PC-3 (cell line): ENCODE data around the gene COX10. TPM values are rescaled to one million over a fixed set of nuclear protein-coding genes. Genes with fewer than 3 reads are reported as not detected.

Source experiments
- ATAC-seq: fragments of 200-7000 bp; cut with Tn5 transposase; 2 replicates; pipeline ENCODE4 v1.9.1; 2020; ENCODE audit warnings: mild to moderate bottlenecking, moderate library complexity
- BruUV-seq: library from RNA; stranded (reverse); fragments of 400-500 nt; replicated peaks from 2 replicates; lab custom pipeline; 2021; lab: Mats Ljungman, UMichigan
- CTCF ChIA-PET: fragments of 300-600 bp; sonication (Branson Sonifier 250); formaldehyde crosslinking; loops from one replicate; lab custom pipeline; 2022; ENCODE audit warnings: antibody characterized with exemption; lab: Charles Lee
- POLR2A ChIA-PET: fragments of 300-600 bp; sonication (Branson Sonifier 250); formaldehyde crosslinking; loops from one replicate; lab custom pipeline; 2022; ENCODE audit warnings: antibody characterized with exemption; ENCODE audit not compliant: unreplicated experiment; lab: Charles Lee
- DNase-seq: peaks from one replicate; pipeline ENCODE4 v3.0.0-alpha.2; 2015
- H2AFZ ChIP-seq: fragments of 300-600 bp; sonication (generic); 2 replicates; pipeline ENCODE4 v1.6.0; 2016; ENCODE audit warnings: antibody characterized with exemption, low read length
- H3F3A ChIP-seq: fragments of 300-600 bp; sonication (generic); one replicate; pipeline ENCODE4 v1.6.0; 2017; ENCODE audit warnings: antibody characterized with exemption, low read length, control low read depth, mild to moderate bottlenecking; ENCODE audit not compliant: unreplicated experiment
- H3K27ac ChIP-seq: fragments of 300-600 bp; sonication (generic); 2 replicates; pipeline ENCODE4 v1.5.1; 2016; ENCODE audit warnings: mild to moderate bottlenecking, low read length
- H3K27me3 ChIP-seq: fragments of 300-600 bp; sonication (generic); 2 replicates; pipeline ENCODE4 v1.6.1; 2016; ENCODE audit warnings: low read length, mixed read lengths
- H3K36me3 ChIP-seq: fragments of 300-600 bp; sonication (generic); 2 replicates; pipeline ENCODE4 v1.6.1; 2016; ENCODE audit warnings: low read depth, mixed run types, low read length, mixed read lengths
- H3K4me1 ChIP-seq: fragments of 300-600 bp; sonication (generic); 2 replicates; pipeline ENCODE4 v1.5.1; 2016; ENCODE audit warnings: low read length; ENCODE audit not compliant: insufficient read depth
- H3K4me2 ChIP-seq: fragments of 300-600 bp; sonication (generic); 2 replicates; pipeline ENCODE4 v1.6.0; 2016; ENCODE audit warnings: low read length
- H3K4me3 ChIP-seq: fragments of 300-600 bp; sonication (generic); 2 replicates; pipeline ENCODE4 v1.5.1; 2016; ENCODE audit warnings: mild to moderate bottlenecking, low read length, mixed read lengths
- H3K79me2 ChIP-seq: fragments of 300-600 bp; sonication (generic); 2 replicates; pipeline ENCODE4 v1.6.1; 2017; ENCODE audit warnings: low read length, mixed read lengths
- H3K9ac ChIP-seq: fragments of 300-600 bp; sonication (generic); 2 replicates; pipeline ENCODE4 v1.6.0; 2016; ENCODE audit warnings: mild to moderate bottlenecking, low read length
- H3K9me2 ChIP-seq: fragments of 300-600 bp; sonication (generic); replicated peaks from 2 replicates; pipeline ENCODE4 v1.6.1; 2016; ENCODE audit warnings: mixed run types, low read length, mixed read lengths
- H3K9me3 ChIP-seq: fragments of 300-600 bp; sonication (generic); 2 replicates; pipeline ENCODE4 v1.6.1; 2016; ENCODE audit warnings: low read length, mixed read lengths
- H4K20me1 ChIP-seq: fragments of 300-600 bp; sonication (generic); 2 replicates; pipeline ENCODE4 v1.6.1; 2016; ENCODE audit warnings: low read length, mixed read lengths
- EZH2 ChIP-seq: fragments of 300-600 bp; sonication (generic); IDR thresholded peaks from one replicate; pipeline ENCODE4 v1.6.1; 2017; ENCODE audit warnings: antibody characterized with exemption, mild to moderate bottlenecking, low read length; ENCODE audit not compliant: unreplicated experiment
- EZH2phosphoT487 ChIP-seq: fragments of 300-600 bp; sonication (generic); IDR thresholded peaks from 2 replicates; pipeline ENCODE4 v1.6.1; 2018; ENCODE audit warnings: mild to moderate bottlenecking, antibody characterized with exemption, low read length, borderline replicate concordance
- intact Hi-C: fragments of 100-400 bp; cut with micrococcal nuclease; formaldehyde crosslinking; loops from 2 replicates; pipeline ENCODE4 v1.9.0; 2023
- total RNA-seq: library from RNA; depleted of rRNA; stranded (reverse); fragments of >200 nt; gene quantifications from 2 replicates; pipeline ENCODE4 v1.2.3, GENCODE V29; 2014
- TF ChIP-seq, protein P1 (sequence below): fragments of 300-600 bp; sonication (generic); conservative IDR thresholded peaks from 2 replicates; pipeline ENCODE4 v1.5.1; 2017; ENCODE audit warnings: antibody characterized with exemption, low read depth, mild to moderate bottlenecking, low read length

Gene COX10
- total RNA-seq, 1 experiment from 2014 or later: 34.7 TPM

DNA sequence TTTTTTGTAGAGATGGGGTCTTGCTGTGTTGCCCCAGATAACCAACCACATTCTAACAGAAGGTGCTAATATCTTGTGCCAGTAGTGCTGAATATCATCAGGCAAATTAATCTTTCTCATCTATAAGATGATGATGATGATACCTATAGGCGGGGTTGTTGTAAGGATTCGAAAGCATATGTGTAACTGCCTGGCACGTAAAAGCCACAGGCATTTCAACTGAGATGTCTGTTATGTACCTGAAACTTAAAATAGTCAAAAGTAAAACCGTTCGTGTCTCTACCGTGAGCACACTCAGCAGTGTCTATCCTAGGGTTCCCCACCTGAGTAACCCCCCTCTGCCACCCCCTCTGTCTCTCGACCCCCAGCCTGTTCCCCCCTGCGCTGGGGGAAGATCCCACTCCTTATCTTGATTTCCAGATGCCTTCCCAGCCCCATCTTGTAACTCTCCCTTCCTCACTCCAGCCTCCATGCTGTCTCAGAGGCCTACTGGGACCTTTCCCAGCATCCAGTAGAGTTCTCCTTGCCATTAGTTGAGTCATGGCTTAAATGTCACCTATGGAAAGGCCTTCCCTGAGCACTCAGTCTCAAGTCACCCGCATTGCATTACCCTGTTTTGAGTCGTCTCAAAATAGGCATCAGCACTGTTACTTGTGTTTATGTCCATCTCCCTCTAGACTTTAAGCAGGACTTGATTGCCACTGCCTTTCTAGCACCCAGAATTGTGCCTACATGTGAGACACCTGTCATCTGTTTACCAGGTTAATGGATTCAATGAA lies 133.3 kb downstream of the COX10 start:
- no peak overlapping the region for H3K27ac ChIP-seq
- H3K4me1 ChIP-seq: peaks cover 16% of the 10 kb centered on the region
- ATAC-seq: no peak
- H2AFZ ChIP-seq: no peak overlapping the region
- H3K36me3 ChIP-seq: peaks cover 10% of the 10 kb centered on the region
- no peaks in the 10 kb centered on the region for H3K9me2 ChIP-seq
- no peak overlapping the region for H3K4me3 ChIP-seq
- H3K9ac ChIP-seq: no peak overlapping the region
- CTCF ChIA-PET: no interaction called here
- no peaks in the 10 kb centered on the region for H3K9me3 ChIP-seq
- H4K20me1 ChIP-seq: peaks cover 10% of the 10 kb centered on the region; the same call in 1 of the 2 replicates
- no peaks in the 10 kb centered on the region for H3K79me2 ChIP-seq
- no peak overlapping the region for H3K4me2 ChIP-seq
- no peaks in the 10 kb centered on the region for H3K27me3 ChIP-seq
- intact Hi-C loops: loop anchor here (10.0 kb wide), 1 partner anchor 138 kb away; the partner anchor contains the start of gene COX10
- no peaks in the 10 kb centered on the region for H3F3A ChIP-seq
- BruUV-seq: no TSS peak
- TF ChIP-seq EZH2: no peak
- TF ChIP-seq EZH2phosphoT487: no peak
- TF ChIP-seq, protein P1, sequence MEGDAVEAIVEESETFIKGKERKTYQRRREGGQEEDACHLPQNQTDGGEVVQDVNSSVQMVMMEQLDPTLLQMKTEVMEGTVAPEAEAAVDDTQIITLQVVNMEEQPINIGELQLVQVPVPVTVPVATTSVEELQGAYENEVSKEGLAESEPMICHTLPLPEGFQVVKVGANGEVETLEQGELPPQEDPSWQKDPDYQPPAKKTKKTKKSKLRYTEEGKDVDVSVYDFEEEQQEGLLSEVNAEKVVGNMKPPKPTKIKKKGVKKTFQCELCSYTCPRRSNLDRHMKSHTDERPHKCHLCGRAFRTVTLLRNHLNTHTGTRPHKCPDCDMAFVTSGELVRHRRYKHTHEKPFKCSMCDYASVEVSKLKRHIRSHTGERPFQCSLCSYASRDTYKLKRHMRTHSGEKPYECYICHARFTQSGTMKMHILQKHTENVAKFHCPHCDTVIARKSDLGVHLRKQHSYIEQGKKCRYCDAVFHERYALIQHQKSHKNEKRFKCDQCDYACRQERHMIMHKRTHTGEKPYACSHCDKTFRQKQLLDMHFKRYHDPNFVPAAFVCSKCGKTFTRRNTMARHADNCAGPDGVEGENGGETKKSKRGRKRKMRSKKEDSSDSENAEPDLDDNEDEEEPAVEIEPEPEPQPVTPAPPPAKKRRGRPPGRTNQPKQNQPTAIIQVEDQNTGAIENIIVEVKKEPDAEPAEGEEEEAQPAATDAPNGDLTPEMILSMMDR: no peak
- no peak for DNase-seq
- POLR2A ChIA-PET: no interaction called here

DNA sequence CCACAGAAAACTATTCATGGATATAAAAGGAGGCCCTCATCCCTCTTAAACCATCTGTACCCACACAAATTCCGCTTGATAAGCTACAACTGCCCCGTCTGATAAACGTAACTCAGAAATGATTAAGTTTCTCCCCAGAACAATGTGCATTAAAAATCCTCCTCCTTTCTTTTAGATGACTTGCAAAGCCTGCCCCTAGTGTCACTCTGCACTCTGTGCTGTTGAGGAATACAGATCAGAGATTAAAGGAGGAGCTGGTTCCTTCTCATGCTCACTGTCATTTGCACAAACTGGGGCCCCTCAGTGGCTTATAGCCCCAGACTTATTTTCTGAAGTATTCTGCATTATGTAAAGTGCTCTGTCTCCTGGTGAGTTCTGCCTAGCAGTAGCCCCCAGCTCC lies 134.1 kb downstream of the COX10 start:
- Histone ChIP-seq H3K27me3 (no peaks in the 10 kb centered on the region), H3K9me3 (no peaks in the 10 kb centered on the region), H3K4me3 (no peak overlapping the region), H3F3A (no peaks in the 10 kb centered on the region), H3K4me2 (no peak overlapping the region), H3K36me3 (peaks cover 17% of the 10 kb centered on the region), H3K4me1 (peaks cover 16% of the 10 kb centered on the region), H3K9me2 (no peaks in the 10 kb centered on the region), H3K27ac (no peak overlapping the region), H3K79me2 (no peaks in the 10 kb centered on the region), H4K20me1 (peaks cover 10% of the 10 kb centered on the region; the same call in 1 of the 2 replicates), H2AFZ (no peak overlapping the region), H3K9ac (no peak overlapping the region)
- ATAC-seq (no peak), DNase-seq (peak; percentile 26)
- ChIA-PET CTCF (no interaction called here), POLR2A (no interaction called here)
- BruUV-seq: no TSS peak
- intact Hi-C loops: loop anchor here (10.0 kb wide), 1 partner anchor 139 kb away; the partner anchor contains the start of gene COX10
- no peak for TF ChIP-seq EZH2
- TF ChIP-seq, protein P1: peak; percentile 52

DNA sequence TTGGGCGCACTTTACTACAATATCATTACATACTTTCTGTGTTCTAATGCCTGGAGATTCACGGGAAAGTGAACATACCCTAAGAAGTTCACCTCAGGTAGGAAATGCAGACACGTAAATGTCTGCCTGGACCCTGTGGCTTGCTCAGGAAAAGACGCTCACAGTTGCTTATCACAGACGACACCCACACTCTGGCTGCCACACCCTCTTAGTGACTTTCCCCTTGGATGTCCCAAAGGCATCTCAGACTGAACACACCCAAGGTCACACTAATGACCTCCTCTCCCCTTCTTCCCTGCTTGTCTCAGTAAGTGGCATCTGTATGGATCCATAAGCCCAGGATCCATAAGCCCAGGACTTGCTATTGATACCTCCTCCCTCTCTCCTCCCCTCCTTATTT lies 134.8 kb downstream of the COX10 start:
- Histone ChIP-seq H3K4me2 (no peak overlapping the region), H3K9me2 (no peaks in the 10 kb centered on the region), H3K4me3 (no peak overlapping the region), H4K20me1 (peaks cover 10% of the 10 kb centered on the region; the same call in 1 of the 2 replicates), H3K9ac (no peak overlapping the region), H3K27ac (no peak overlapping the region), H3K36me3 (peaks cover 19% of the 10 kb centered on the region), H3K79me2 (no peaks in the 10 kb centered on the region), H3K27me3 (no peaks in the 10 kb centered on the region), H3K9me3 (no peaks in the 10 kb centered on the region), H3F3A (no peaks in the 10 kb centered on the region), H2AFZ (no peak overlapping the region), H3K4me1 (peaks cover 16% of the 10 kb centered on the region)
- BruUV-seq: no TSS peak
- POLR2A ChIA-PET: no interaction called here
- ATAC-seq (no peak), DNase-seq (no peak)
- CTCF ChIA-PET: no interaction called here
- intact Hi-C loops: loop anchor here (10.0 kb wide), 1 partner anchor 139 kb away; the partner anchor contains the start of gene COX10
- TF ChIP-seq, protein P1: no peak
- no peak for TF ChIP-seq EZH2phosphoT487
- no peak for TF ChIP-seq EZH2
